Stimulated activated CD8-positive, alpha-beta memory T cell treated with anti-CD3 and anti-CD28 coated beads, Interleukin-12 subunit alpha, Interleukin-12 subunit beta, amount 100 ng/mL, for 24 hours (primary cell): ENCODE results near the gene RXFP1.

Experiments
- DNase-seq: peaks from one replicate; pipeline ENCODE4 v3.0.0-alpha.2; 2020; ENCODE audit errors: extremely low read depth

RXFP1 gene

DNA sequence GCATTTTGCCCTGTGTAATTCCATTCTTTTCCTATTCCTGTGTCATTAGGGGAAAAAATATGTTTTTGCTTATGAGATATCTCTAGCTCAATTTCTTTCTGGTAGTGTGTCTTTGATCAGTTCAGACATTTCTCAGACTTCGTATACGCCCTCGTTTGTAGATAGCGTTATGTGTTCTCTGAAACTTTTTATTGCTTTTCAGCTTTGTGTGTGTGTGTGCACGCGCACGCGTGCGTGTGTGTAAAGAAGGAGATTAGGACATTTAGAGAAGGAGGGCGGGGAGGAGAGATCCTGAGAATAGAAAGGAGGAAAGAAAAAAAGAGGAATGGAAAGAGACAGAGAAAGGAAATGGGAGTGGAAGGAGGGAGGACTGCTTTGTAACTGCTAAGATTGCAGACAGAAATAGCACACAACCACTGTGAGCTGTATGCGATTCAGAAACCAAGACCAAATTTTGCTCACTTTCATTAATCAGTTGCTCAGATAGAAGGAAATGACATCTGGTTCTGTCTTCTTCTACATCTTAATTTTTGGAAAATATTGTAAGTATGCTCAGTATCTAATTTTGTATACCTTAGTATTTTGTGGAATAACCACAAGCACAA lies at the start of gene RXFP1:
RXFP1 (plus strand) TSS at position 399 of the 605 bp plus-strand sequence; CDS start at position 494, 95 bp downstream.
- DNase-seq: no peak

DNA sequence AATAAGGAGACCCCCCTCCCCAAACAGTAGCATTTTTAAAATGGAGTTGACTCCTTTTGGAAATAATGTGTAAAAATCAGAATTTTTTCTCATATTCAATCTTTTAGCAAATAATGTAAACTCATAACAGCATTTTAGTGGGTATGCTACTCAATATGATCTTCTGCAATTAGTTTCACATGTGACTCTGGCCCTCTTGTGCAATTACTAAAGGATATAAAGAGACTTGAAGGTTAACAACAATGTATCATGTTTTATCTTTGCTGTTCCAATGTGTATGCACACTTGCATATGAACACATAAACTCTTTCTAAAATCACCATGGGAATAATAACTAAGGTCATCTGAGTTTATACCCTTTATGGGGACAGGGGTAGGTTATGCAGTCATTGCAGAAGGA lies 39.9 kb upstream of the RXFP1 start:
- DNase-seq: no peak

DNA sequence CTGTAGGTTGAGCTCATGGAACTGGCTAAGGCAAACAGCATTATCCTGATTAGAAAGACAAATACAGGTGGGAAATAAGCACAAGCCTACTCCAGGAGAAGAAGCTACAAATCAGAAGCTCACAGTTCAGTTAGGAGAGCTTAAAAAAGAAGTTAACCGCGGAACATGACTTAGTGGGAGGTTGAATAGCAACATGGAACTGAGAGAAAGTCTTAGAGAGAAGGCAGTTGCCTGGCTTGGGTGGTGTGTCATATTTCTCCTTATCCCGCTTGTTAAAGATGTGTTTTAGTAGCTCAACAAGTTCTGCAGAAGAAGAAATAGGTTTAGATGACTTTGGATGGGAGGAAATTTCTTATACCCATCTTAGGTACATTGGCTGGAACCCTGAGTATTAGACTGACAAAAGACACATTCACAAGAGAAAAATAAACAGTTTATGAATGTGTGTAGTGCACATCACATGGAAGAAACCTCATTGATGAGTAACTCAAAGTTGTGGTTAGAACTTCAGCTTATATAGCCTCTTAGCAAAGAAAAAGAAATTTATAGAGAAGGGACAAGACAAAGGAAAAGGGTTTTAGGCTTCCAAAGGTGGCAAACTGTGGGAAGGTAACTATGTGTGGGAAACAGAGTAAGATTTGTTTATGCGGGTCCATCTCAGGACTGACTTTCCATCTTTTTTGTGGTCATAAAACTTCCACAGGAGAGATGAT lies 37.4 kb upstream of the RXFP1 start:
- no peak for DNase-seq

DNA sequence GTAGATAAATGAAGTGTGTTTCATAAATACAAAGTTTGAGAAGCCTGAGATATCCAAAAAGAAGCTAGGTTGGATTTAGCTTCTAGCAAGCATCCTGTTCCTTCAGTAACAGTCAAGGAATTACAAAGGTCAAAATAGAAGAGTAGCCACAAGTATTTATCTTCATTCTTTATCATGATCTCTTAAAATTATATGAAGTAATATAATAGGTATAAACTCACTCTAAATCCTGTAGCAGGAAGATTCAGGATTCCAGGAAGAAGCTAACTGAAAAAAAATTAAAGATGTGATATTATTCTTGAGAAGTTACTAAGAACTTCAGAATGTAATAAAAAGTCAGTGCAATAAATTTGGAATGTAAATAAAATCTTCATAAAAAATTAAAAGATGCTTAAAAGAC lies 31.1 kb upstream of the RXFP1 start:
- DNase-seq: no peak

DNA sequence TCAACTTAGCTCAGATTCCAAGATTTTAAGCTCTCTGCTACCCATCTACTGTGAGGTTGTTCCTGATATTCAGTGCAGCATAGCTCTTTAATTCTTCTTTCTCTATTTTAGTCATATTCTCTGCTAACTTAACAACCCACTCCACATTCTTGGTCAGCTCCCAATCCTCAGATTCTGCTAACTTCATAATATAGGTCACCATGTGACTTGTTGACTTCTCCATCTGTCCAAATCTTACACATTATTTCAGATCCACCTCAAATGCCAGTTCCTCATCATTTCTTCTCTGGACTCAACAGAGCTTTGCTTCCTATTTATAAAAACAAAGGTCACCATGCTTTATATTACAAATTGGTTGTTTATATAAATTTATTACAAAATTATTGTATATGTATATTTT lies 29.3 kb upstream of the RXFP1 start:
- DNase-seq: no peak

DNA sequence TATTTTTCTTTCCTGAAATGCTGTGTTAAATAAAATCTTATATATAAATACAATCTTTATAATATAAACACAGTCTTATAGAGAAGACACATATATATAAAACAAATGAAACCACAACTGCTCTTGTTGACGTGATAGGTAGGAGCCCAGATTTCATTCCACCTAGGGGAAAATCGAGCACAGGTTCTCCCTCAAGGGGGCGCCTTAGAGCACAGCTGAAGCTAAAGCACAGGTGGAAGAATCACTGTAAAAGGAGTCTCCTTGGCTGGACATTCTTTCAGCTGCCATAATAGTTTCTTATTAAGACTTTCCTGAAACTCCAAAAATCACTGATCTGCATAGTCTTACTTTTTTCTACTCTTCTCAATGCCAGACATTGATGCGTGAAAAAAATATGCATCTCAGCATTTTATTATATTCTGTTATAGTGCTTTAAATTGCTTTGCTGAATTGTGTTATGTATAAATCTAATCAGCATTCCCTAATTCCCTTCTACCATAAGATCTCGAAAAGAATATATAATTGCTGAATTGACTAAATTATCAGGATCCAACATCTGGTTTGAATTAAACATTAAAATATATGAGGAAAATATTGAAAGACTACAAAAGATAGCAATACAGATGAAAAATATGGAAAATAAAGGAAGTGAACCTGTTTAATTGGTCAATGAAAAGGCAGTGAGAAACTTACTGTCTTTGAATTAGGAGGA lies 25.5 kb upstream of the RXFP1 start:
- no peak for DNase-seq

DNA sequence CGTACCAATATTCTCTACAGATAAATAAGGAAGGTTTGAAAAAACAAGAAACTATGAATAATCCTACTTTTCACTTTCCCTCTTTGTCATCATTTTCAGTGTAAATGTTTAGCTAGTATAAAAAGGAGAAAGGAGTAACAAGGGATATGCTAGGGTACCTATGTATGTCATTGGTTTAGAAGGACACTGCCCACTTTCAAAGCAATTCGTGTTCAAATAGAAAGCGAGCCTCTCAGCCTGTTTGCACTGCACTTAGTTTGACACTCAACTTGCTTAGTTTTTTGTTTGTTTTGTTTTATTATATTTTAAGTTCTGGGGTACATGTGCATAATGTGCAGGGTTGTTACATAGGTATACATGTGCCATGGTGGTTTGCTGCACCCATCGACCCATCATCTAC lies 21.6 kb upstream of the RXFP1 start:
- no peak for DNase-seq

DNA sequence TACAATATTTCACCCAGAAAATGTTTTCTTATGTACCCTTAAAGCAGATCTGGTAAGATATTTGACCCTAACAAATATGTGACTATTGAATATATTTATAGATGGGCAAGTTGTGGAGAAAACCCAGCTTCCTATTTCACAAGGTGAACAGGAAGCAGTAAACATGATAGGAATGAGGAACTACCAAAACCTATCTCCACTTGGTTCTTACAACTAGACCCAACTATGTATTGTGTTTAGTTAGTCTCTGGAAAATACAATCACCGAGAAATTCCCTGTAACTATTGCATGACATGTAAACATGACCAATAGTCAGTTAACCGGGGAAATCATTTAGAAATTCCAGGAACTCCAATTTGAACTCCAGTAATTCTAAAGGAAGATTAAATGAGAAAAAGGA lies 8.4 kb upstream of the RXFP1 start:
- DNase-seq: no peak

DNA sequence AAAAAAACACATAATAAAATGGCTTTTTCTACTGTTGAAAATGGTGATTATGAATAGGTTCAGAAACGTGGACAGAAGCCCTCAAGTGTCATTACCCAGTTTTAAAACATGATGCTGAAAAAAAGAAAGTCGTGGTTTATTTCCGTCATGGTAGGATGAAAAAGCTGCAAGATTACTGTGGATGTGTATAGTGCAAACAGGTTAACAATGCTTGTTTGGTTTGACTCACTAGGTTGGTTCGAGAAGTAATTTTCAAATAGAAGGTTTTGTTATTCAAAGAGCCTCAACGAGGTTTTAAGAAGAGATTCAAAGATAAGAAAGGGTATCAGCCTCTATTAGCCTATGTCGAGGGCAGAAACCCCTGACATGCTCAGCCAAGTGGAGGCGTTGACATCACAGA lies 2.5 kb upstream of the RXFP1 start:
- DNase-seq: no peak

DNA sequence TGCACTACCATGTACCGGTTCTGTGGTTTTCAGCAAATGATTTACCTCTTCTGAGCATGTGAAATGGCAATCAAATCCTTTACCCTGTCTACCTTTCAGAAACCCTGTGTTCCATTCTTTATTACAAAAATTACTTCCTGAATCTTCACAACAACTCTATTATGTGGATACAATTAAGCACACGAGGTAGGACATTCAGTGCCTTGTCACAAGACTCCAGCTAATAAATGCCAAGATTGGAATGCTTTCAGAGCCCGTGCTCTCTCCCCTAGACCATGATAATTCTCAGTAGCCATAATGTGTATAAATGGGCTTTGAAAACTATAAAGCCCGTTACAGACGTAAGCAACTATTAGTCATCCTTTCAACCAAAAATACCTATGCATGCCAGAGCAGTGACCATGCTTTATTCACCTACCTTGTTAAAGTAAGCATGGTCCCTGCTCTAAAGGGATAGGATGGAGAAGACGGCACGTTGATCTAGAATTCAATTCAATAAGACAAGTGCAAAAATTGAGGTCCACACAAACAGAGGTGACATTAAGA lies 2.4 kb downstream of the RXFP1 start:
- no peak for DNase-seq

DNA sequence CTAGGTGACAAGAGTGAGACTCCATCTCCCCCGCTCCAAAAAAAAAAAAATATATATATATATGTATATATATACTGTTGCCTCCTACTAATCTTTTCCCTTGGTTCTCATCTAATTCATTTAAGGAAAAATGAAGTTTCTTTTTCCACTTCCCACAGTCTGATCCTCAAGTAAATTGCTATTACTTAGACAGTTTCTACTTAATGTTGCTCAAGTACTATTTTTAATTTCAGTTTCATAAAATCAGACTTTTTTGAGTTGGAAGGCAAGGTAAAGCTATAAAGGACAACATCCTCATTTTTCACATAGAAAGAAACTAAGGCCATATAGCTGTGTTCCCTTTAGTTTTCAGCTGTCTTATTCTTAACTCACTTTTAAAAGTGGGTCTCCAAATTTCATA lies 5.8 kb downstream of the RXFP1 start:
- DNase-seq: no peak

DNA sequence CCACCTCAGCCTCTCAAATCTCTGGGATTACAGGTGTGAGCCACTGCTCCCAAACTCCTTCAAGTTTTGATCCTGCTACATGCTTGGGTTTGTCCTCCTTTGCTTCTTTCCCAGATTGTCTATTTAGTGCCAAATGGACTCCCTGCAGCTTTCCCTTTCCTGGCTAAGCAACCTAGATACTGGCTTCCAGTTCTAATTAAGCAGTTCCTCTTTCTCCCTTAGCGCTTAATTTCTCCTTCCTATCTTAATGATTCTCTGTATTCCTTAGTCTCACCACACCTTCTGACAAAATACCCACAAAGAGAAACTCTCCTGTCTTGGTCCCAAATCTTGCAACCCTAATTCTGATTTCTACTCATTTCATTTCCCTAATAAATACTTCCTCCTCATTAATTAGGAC lies 7.8 kb downstream of the RXFP1 start:
- no peak for DNase-seq

DNA sequence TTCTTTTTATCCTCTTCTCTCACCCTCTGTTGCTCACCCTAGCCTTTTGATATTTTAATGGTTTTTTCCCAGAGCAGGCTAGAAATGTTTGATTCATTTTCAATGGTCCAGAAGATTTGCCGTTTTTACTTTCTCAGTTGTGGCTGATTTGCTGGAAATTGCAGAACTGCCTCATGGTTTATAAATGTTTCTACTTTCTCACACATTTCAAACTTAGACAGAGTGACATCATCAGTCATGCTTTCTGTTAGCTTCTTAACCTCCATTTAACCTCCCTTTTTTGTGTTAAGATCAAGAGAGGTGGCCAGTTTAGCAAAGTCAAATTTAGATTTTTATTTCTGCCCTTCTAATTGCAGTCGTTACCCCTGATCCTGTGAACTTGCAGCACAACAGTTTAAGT lies 8.7 kb downstream of the RXFP1 start:
- no peak for DNase-seq

DNA sequence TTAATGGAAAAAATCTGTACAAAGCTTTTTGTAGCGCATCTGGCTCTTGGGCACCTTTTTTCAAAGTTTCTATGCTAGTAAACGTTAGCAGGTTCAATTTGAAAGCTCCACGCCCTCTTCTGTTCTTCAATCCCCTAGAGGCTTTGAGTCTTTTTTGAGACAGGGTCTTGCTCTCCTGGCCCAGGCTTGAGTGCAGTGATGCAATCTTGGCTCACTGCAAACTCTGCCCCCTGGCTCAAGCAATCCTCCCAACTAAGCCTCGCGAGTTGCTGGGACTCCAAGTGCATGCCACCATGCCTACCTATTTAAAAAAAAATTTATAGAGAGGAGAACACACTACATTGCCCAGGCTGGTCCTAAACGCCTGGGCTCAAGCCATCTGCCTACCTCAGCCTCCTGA lies 9.2 kb downstream of the RXFP1 start:
- DNase-seq: no peak

DNA sequence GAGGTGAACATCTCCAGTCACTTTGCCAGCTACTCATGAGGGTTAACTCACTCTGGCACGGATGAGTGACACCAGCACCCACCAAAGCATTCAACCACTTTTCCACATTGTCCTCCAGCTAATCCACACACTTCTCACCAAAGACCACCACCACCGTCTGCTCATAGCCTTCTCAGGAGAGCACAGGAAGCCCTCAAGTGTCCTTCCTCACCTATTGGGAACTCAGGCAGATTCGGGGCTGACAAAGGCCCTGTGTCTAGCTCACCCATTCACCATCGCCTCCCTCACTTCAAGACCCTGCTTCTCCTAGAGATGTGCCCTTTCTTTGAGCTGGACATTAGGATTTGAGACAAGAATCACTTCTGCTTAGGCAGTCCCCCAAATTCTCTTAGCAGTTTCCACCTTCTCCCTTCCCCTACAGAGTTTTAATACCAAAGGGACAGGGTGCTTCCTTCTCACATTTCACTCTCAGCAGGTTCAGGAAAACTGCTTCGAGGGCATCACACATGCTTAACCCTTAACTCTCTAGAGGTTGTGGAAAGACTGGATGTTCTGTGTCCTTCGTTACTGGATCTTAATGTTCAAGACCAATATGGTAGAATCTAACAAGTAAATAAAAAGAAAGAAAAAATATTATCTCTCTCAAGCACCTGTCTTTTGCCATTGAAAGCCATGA lies 11.0 kb downstream of the RXFP1 start:
- no peak for DNase-seq

DNA sequence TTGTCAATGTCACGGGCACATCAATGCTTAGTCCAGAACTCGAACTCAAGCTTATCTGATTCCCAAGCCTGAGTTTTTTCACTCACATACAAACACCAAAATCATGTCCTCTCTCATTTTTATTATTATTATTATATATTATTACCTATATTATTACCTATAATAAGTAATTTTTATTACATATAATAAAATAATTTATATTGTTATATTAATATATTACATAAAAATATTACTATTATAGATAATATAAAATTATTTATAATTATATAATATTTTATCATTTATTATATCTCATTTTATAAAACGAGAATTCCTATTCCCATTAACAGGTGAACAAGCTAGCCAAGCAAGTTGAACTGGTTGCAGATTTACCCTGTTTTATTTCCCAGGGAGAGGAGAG lies 13.0 kb downstream of the RXFP1 start:
- no peak for DNase-seq

DNA sequence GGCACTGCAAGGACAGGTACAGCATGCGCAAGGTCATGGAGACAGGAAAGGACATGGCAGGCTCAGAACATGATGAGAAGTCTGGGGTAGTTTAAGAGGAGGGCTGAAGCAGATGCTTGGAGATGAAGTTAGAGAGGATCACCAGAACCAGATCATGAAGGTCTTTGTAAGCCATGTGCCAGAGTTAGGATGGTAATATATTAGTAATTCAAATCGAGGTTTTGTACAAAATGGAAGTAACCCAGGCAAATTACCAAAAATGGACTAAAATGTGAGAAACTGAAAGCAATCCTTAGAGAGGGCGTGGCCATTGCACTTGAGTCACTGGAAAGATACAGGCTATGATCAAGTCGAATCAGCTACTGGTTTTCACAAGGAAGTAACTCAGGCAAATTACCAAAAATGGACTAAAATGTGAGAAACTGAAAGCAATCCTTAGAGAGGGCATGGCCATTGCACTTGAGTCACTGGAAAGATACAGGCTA lies 13.5 kb downstream of the RXFP1 start:
- no peak for DNase-seq

DNA sequence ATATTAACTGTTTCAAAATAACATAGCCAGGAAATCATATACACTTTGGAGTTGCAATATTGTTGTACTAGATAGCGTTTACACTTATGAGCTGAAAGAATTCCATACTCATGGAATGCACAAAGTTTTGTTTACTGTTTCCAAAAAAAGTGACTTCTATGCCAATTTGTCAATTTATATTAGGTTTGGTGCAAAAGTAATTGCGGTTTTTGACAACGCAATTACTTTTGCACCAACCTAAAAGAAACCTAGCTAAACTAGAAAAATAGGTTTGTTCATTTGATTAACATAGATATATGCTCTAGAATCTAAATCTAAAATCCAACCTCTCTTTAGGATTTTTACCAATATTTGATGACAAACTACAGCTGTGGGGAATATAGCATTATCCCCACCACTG lies 15.2 kb downstream of the RXFP1 start:
- DNase-seq: no peak

DNA sequence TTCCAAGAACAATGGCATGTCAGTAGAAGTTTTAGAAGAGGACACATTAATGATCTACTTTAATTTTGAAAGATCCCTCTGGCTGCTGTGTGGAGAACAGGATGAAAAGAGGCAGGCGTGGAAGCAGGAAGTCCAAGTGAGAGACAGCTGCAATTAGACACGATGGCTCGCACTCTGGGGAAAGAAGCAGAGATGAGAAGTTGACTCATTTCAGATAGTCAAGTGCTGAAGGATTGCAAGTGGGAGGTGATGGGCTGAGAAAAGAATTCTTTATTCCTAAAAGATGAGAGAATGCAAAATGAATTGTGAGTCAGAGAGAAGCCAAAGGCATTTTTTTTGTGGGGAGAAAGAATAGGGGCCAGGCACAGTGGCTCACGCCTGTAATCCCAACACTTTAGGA lies 16.5 kb downstream of the RXFP1 start:
- DNase-seq: no peak

DNA sequence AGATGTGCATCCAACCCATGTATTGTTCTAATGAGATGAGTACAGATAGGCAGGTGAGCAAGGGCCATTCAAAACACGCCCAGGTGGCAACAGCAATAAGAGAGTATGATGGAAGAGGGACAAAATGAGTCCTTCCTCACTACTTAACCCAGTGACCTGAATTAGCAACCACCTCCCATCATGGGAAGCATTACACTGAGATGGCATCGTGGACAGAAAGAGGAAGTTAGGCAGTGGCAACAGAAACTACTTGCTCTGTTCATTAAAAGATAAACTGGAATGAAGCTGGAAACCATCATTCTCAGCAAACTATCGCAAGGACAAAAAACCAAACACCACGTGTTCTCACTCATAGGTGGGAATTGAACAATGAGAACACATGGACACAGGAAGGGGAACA lies 17.2 kb downstream of the RXFP1 start:
- DNase-seq: no peak

DNA sequence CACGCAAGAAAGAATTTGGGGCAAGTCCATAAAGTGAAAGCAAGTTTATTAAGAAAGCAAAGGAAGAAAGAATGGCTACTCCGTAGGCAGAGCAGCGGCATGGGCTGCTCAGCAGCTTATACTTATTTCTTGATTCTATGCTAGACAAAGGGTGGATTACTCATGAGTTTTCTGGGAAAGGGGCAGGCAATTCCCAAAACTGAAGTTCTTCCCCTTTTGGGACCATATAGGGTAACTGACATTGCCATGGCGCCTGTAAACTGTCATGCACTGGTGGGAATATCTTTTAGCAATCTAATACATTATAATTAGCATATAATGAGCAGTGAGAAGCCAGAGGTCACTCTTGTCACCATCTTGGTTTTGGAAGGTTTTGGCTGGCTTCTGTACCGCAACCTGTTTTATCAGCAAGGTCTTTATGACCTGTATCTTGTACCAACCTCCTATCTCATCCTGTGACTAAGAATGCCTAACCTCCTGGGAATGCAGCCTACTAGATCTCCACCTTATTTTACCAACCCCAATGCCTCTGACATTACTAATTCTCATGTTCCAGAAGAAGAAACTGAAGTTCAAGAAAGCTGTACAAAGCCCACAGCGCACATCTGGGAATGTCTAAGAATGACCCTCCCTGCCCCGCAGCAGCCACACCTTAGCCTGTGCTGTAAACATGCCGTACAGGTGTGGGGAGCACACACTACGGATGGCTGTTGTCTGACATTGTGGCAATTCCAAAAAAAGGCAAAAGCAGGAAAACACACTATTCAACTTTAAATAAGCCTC lies 18.6 kb downstream of the RXFP1 start:
- DNase-seq: no peak
